ENCODE results near the gene TMCC3. TPM values are rescaled to one million over a fixed set of nuclear protein-coding genes. Genes with fewer than 3 reads are reported as not detected.
"Not testable (repeated sequence)": the region's sequence is repeated elsewhere in the genome, so short reads cannot be mapped to it uniquely, and the experiment has no call there.

Gene TMCC3
- total RNA-seq, 4 donors from 2014 or later, result 12.4 to 47.3 (median 32.7) TPM

DNA sequence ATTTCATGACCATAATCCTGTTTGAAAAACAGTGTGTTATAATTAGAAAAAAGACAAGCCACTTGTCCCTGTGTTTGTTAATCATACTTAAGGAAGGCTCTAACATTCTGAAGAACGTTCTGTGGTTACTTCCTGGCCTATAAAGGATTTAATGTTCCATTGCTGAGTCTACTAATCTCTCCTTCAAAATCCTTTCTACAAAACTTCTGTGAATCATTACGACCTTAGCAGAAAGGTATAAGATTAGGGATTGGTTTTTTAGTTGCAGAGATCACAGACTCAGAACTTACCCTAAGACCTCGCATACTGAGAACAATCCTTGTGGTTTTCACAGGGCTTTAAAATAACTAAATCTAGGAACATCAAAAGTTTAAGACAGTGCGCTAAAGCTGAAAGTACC, 48.3 kb downstream of the TMCC3 start:
- intact Hi-C loops (cut with DNase I; ENCODE audit: low total_unique reads), result no loop called here
- Histone ChIP-seq H3K4me3 (no peak overlapping the region), H3K9me3 (no peaks in the 10 kb centered on the region), H3K27me3 (no peaks in the 10 kb centered on the region), H3K4me1 (no peaks in the 10 kb centered on the region), H3K27ac (no peak overlapping the region), H3K36me3 (no peaks in the 10 kb centered on the region)
- TF ChIP-seq CTCF (IDR thresholded peaks at IDR 0.05) (no peak), POLR2A (IDR thresholded peaks at IDR 0.05) (no peak)
- no peak for DNase-seq

- H3K27ac ChIP-seq; H3K4me1 ChIP-seq; H3K27me3 ChIP-seq; intact Hi-C loops (cut with DNase I; ENCODE audit: low total_unique reads); H3K4me3 ChIP-seq; H3K36me3 ChIP-seq; H3K9me3 ChIP-seq; DNase-seq: not testable (repeated sequence)
Observed at GRCh38 chr12:94601307-94601706, 49.0 kb downstream of the TMCC3 start.

DNA sequence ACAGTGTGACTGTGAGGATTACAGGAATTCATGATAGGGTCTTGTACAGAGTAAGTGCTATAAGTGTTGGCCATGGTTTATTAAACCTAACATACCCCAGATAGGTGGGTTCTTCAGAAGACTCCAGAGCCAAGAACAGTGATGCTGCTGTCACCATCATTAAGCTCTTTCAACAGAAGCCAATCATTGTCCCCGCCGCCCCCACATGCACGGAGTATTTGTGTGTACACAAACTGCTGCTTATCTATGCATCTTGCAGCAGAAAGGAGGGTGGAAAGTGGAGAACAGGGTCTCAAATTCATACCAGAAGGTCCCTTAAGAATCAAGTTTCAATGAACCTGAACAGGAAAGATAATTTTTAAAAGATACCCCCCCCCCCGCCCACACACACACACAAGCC, 51.2 kb downstream of the TMCC3 start:
- H3K4me1 ChIP-seq, result no peaks in the 10 kb centered on the region
- no peak for DNase-seq
- H3K36me3 ChIP-seq, result no peaks in the 10 kb centered on the region
- intact Hi-C loops (cut with DNase I; ENCODE audit: low total_unique reads), result no loop called here
- no peak for TF ChIP-seq POLR2A (IDR thresholded peaks at IDR 0.05)
- no peak for TF ChIP-seq CTCF (IDR thresholded peaks at IDR 0.05)
- no peaks in the 10 kb centered on the region for H3K9me3 ChIP-seq
- H3K27me3 ChIP-seq, result no peaks in the 10 kb centered on the region
- no peak overlapping the region for H3K27ac ChIP-seq
- H3K4me3 ChIP-seq, result no peak overlapping the region

- no peak overlapping the region for H3K27ac ChIP-seq
- no peaks in the 10 kb centered on the region for H3K9me3 ChIP-seq
- H3K36me3 ChIP-seq, result no peaks in the 10 kb centered on the region
- intact Hi-C loops (cut with DNase I; ENCODE audit: low total_unique reads), result no loop called here
- no peak overlapping the region for H3K4me3 ChIP-seq
- no peaks in the 10 kb centered on the region for H3K4me1 ChIP-seq
- no peak for DNase-seq
- TF ChIP-seq POLR2A (IDR thresholded peaks at IDR 0.05) (no peak), CTCF (IDR thresholded peaks at IDR 0.05) (no peak)
- no peaks in the 10 kb centered on the region for H3K27me3 ChIP-seq
Observed at GRCh38 chr12:94597268-94597667, 53.1 kb downstream of the TMCC3 start.

GRCh38 chr12:94596596-94596995, 53.8 kb downstream of the TMCC3 start:
- Histone ChIP-seq H3K36me3 (no peaks in the 10 kb centered on the region), H3K4me3 (no peak overlapping the region), H3K4me1 (no peaks in the 10 kb centered on the region), H3K27ac (no peak overlapping the region), H3K27me3 (no peaks in the 10 kb centered on the region), H3K9me3 (no peaks in the 10 kb centered on the region)
- no peak for TF ChIP-seq POLR2A (IDR thresholded peaks at IDR 0.05)
- TF ChIP-seq CTCF (IDR thresholded peaks at IDR 0.05), result no peak
- intact Hi-C loops (cut with DNase I; ENCODE audit: low total_unique reads), result no loop called here
- DNase-seq, result no peak

DNA sequence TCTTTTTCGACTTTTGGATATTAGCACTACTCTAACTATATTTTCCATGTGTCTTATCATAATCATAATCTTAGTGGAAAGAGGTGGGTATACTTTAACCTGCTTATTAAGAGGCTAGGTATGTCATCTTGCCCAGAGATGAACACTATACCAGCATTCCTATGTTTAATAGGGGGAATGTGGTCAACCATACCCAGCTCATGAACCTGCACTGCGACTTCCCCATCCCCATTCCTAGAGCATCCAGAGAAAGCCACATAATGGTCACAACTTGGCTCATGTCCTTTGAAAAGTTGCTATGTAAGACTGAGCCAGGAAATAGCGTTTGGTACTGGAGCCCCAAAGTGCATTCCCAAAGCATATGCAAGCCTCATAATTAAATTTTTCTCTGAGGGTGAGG, 55.2 kb downstream of the TMCC3 start:
- H3K27ac ChIP-seq, result no peak overlapping the region

More for the DNA sequence above, 55.2 kb downstream of the TMCC3 start:
- intact Hi-C loops (cut with DNase I; ENCODE audit: low total_unique reads), result no loop called here
- DNase-seq, result no peak
- no peaks in the 10 kb centered on the region for H3K36me3 ChIP-seq
- no peaks in the 10 kb centered on the region for H3K9me3 ChIP-seq
- H3K27me3 ChIP-seq, result no peaks in the 10 kb centered on the region
- TF ChIP-seq POLR2A (IDR thresholded peaks at IDR 0.05) (no peak), CTCF (IDR thresholded peaks at IDR 0.05) (no peak)
- H3K4me3 ChIP-seq, result no peak overlapping the region
- H3K4me1 ChIP-seq, result no peaks in the 10 kb centered on the region

Measured in uterus (tissue), 4 donors.